Breast epithelium (tissue), 3 donors: Measurements from ENCODE around the gene SARS2.

Source experiments
- CTCF ChIP-seq, 3 donors: fragments of 450-650 bp; IDR thresholded peaks; one replicate each; pipeline ENCODE4 v1.5.1; 2016 to 2017; ENCODE audit warnings: antibody characterized with exemption in 3 of 3, mild to moderate bottlenecking in 3 of 3, moderate library complexity in 3 of 3
- POLR2A ChIP-seq: fragments of 450-650 bp; IDR thresholded peaks from one replicate; pipeline ENCODE4 v1.6.1; 2016; ENCODE audit warnings: antibody characterized with exemption, mild to moderate bottlenecking, moderate library complexity
- POLR2AphosphoS5 ChIP-seq, 3 donors: sonication (generic); formaldehyde crosslinking; IDR thresholded peaks; one replicate each; pipeline ENCODE4 v1.6.1; 2017; ENCODE audit warnings: antibody characterized with exemption in 3 of 3

- no peak for TF ChIP-seq CTCF (IDR thresholded peaks at IDR 0.05)
- TF ChIP-seq POLR2A: no peak
- no peak for TF ChIP-seq POLR2AphosphoS5 (IDR thresholded peaks at IDR 0.05)
Measured at GRCh38 chr19:38944981-38945506, 14.5 kb upstream of the SARS2 start.
